ENCODE results near the gene GRIK4.
"Not testable (repeated sequence)": the region's sequence is repeated elsewhere in the genome, so short reads cannot be mapped to it uniquely, and the experiment has no call there.

Gene GRIK4

GRCh38 chr11:120747850-120748814 is 236.6 kb downstream of the GRIK4 start:
- DNase-seq (ENCODE audit: low read depth) = no peak

GRCh38 chr11:120749395-120749794 is 237.8 kb downstream of the GRIK4 start:
- no peak for DNase-seq (ENCODE audit: low read depth)

- DNase-seq (ENCODE audit: low read depth) = no peak
These were observed 239.3 kb downstream of the GRIK4 start for GRCh38 chr11:120750647-120751549.

- DNase-seq (ENCODE audit: low read depth) = no peak
These were observed 240.0 kb downstream of the GRIK4 start for GRCh38 chr11:120751550-120751949.

- DNase-seq (ENCODE audit: low read depth) = no peak
These were observed 241.1 kb downstream of the GRIK4 start for GRCh38 chr11:120752668-120753067.

GRCh38 chr11:120756931-120757330 is 245.4 kb downstream of the GRIK4 start:
- no peak for DNase-seq (ENCODE audit: low read depth)

GRCh38 chr11:120759046-120759445 is 247.5 kb downstream of the GRIK4 start:
- DNase-seq (ENCODE audit: low read depth) = no peak

GRCh38 chr11:120765710-120766109 is 254.2 kb downstream of the GRIK4 start:
- DNase-seq (ENCODE audit: low read depth) = not testable (repeated sequence)

GRCh38 chr11:120766318-120766717 is 254.8 kb downstream of the GRIK4 start:
- DNase-seq (ENCODE audit: low read depth) = no peak

- no peak for DNase-seq (ENCODE audit: low read depth)
These were observed 257.4 kb downstream of the GRIK4 start for GRCh38 chr11:120768949-120769348.

GRCh38 chr11:120769906-120770305 is 258.4 kb downstream of the GRIK4 start:
- no peak for DNase-seq (ENCODE audit: low read depth)

- DNase-seq (ENCODE audit: low read depth) = no peak
These were observed 260.1 kb downstream of the GRIK4 start for GRCh38 chr11:120771551-120772060.

- no peak for DNase-seq (ENCODE audit: low read depth)
These were observed 262.0 kb downstream of the GRIK4 start for GRCh38 chr11:120773501-120774031.

GRCh38 chr11:120774591-120775386 is 263.2 kb downstream of the GRIK4 start:
- no peak for DNase-seq (ENCODE audit: low read depth)

- no peak for DNase-seq (ENCODE audit: low read depth)
These were observed 264.7 kb downstream of the GRIK4 start for GRCh38 chr11:120775986-120776951.

- no peak for DNase-seq (ENCODE audit: low read depth)
These were observed 267.3 kb downstream of the GRIK4 start for GRCh38 chr11:120778685-120779490.

GRCh38 chr11:120780239-120780638 is 268.7 kb downstream of the GRIK4 start:
- DNase-seq (ENCODE audit: low read depth) = peak; percentile 30

- no peak for DNase-seq (ENCODE audit: low read depth)
These were observed 270.1 kb downstream of the GRIK4 start for GRCh38 chr11:120781486-120782120.

Data from iris pigment epithelial cell (primary cell).